ENCODE data around the gene ERICH6.

The ERICH6 gene

GRCh38 chr3:150612494-150612893 lies 91.2 kb downstream of the ERICH6 start:
- no peak for DNase-seq

- no peak for DNase-seq
Observed at GRCh38 chr3:150611666-150612065, 92.1 kb downstream of the ERICH6 start.

DNA sequence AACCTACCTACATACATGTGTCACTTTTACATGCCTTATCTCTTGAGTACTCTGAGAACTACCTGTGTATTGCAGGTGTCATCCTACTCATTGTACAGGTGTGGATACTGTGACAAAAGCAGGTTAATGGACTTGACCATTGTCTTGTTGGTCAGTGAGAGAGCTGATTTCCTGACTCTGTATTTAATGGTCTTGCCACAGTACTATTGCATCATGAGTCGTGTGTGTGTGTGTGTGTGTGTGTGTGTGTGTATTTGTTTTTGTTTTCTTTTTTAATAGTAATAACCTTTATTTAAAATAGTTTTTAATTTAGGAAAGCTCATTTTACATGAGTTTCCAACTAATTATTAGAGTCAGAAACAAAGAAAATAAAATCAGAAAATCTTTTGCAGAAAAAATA lies 92.9 kb downstream of the ERICH6 start:
- DNase-seq, result no peak

DNA sequence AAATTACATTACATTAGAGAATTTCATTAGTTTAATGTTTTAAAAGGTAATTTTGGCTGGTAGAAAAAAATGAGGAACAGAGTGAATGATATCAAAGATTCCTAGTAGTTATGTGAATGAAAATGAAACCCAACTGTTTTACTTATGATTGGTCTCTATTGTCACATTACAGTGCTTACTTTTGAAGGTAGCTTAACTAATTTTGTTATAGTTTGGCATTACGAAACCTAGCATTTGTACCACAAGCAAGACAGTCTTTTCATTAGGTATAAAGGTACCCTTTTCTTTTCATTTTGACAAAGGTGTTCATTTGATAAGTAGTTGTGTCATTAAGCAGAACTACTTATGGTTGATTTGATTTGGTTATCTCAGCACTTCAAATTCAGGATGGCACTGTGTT lies 93.7 kb downstream of the ERICH6 start:
- no peak for DNase-seq
